Cardiac fibroblast (primary cell): Measurements from ENCODE around the gene SND1.
A peak's percentile ranks its signal among the peaks of the same experiment; 100 is the strongest.

ENCODE experiments used
- DNase-seq, 2 donors: peaks; one replicate each; pipeline versions ENCODE4 v3.0.0 to v3.0.0-alpha.2; 2010; ENCODE audit warnings: low read depth in 2 of 2
- H3K4me3 ChIP-seq, 2 donors: replicated peaks in 1 of 2; 1 replicate in 1 of 2; 2 replicates in 1 of 2; pipeline ENCODE4 v1.5.1; 2011; ENCODE audit warnings: low read depth in 2 of 2, low read length in 2 of 2, mild to moderate bottlenecking in 2 of 2, moderate library complexity in 1 of 2
- TF ChIP-seq, protein P1 (sequence below): IDR thresholded peaks from one replicate; pipeline ENCODE4 v1.5.1; 2011; ENCODE audit warnings: low read depth, mild to moderate bottlenecking, low read length, inconsistent platforms

The SND1 gene

GRCh38 chr7:128014811-128015210 lies 362.8 kb downstream of the SND1 start:
- DNase-seq: no peak
- no peak overlapping the region for H3K4me3 ChIP-seq
- TF ChIP-seq, protein P1, sequence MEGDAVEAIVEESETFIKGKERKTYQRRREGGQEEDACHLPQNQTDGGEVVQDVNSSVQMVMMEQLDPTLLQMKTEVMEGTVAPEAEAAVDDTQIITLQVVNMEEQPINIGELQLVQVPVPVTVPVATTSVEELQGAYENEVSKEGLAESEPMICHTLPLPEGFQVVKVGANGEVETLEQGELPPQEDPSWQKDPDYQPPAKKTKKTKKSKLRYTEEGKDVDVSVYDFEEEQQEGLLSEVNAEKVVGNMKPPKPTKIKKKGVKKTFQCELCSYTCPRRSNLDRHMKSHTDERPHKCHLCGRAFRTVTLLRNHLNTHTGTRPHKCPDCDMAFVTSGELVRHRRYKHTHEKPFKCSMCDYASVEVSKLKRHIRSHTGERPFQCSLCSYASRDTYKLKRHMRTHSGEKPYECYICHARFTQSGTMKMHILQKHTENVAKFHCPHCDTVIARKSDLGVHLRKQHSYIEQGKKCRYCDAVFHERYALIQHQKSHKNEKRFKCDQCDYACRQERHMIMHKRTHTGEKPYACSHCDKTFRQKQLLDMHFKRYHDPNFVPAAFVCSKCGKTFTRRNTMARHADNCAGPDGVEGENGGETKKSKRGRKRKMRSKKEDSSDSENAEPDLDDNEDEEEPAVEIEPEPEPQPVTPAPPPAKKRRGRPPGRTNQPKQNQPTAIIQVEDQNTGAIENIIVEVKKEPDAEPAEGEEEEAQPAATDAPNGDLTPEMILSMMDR: no peak

DNA sequence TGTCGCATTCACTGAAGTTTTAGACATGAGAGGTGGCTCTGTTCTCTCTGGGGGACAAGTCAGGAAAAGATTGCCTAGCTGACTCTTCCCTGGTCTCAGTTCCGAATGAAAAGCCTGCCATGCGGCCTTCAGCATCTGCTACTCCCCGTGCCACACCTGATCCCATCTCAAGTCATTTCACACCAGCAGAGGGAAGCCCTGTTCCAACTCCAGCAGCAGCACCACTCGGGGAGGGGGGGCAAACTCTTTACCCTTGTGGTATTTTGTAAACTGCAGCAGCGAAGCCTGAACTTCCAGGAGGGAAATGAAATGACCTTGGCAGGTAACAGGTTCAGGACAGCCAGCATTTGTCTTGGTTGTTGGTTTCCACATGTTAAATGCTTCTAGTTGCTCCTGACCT lies 365.5 kb downstream of the SND1 start:
- H3K4me3 ChIP-seq: no peak overlapping the region

DNA sequence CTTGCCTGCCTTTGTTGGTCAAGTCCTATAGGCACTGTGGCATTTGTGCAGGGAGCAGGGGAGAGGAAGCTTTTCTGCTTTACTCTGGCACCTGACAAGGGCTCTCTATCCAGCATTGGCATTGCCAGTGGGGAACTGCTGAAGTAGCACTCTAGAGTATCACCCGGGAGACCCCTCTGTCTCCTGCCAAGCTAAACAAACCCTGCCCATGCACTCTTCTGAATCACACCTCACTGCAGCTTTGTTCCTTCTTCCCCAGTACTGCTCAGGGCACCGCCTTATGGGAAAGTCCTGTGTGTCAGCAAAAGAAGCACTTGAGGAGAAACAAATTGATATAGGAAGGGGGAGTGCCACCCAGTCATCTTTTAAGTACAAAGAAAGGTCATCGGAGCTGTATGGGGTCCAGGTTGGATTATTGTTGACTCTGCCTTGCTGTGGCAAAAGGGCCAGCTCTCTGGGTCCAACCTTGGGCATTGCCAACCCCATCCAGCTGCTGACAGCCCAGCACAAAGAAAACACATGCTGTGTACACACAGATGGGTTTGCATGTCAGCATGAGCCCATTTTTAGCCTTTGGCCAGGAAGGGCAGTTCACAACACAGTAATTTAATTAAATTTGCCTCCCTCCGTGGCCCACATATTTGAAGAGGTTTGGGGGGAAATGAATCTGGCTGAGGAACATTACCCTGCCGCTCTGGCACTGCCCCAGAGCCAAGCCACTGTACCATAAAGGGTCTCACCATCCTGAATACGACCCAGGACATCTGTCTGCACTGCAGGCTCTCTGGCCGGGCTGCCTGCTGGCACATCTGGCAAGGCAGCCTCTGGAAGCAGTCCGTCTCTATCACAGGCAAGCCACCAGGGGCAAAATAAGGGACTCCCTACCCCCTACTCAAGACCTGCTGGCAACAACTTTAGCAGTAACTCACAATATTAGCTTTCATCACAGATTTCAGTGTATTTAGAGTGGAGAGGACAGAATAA lies 366.2 kb downstream of the SND1 start:
- peak in 1 of 2 donors; percentile 64 for DNase-seq
- H3K4me3 ChIP-seq: no peak overlapping the region
- TF ChIP-seq, protein P1: no peak

More for the DNA sequence above, 365.5 kb downstream of the SND1 start:
- TF ChIP-seq, protein P1: no peak
- DNase-seq: no peak

GRCh38 chr7:128019288-128019687 lies 367.3 kb downstream of the SND1 start:
- H3K4me3 ChIP-seq: no peak overlapping the region
- DNase-seq: no peak
- TF ChIP-seq, protein P1: no peak

DNA sequence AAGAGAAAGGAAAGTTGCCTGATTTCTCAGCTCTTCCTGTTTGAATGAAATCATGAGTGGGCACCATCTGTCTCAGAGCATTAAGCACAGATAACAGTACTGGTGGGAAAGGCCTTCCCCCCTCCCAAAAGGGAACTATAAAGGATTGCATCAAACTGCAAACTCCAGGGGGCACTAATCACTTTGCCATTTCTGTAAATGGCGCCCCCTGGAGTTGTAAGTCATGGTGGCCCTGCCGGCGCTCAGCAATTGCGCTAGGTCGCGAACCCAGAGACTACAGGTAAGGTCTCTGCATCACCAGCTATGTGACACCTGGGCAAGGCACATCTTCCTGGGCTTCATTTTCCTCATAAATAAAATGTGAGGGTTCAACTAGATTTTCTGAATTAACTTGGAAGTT lies 368.2 kb downstream of the SND1 start:
- TF ChIP-seq, protein P1: peak; percentile 31
- DNase-seq: no peak
- H3K4me3 ChIP-seq: no peak overlapping the region

- DNase-seq: no peak
- TF ChIP-seq, protein P1: no peak
- H3K4me3 ChIP-seq: no peak overlapping the region
These were observed 369.4 kb downstream of the SND1 start for GRCh38 chr7:128021366-128021765.
